GM18517 (cell line): ENCODE data around the gene LAX1.

Experiments
- ATAC-seq: cut with Tn5 transposase; IDR thresholded peaks from one replicate; pipeline ENCODE4 v1.9.1; 2021; ENCODE audit warnings: mild to moderate bottlenecking, moderate library complexity; ENCODE audit not compliant: unreplicated experiment

LAX1 gene

DNA sequence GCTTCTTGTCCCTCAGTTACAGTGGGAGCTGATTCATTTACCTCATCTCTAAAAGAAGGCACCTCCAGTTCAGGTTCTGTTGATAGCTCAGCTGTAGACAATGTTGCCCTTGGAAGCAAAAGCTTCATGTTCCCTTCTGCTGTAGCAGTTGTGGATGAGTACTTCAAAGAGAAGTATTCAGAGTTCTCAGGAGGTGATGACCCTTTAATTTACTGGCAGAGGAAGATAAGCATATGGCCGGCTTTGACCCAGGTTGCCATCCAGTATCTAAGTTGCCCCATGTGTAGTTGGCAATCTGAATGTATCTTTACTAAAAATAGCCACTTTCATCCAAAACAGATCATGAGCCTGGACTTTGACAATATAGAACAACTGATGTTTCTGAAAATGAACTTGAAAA, 35.0 kb downstream of the LAX1 start:
- ATAC-seq: no peak

DNA sequence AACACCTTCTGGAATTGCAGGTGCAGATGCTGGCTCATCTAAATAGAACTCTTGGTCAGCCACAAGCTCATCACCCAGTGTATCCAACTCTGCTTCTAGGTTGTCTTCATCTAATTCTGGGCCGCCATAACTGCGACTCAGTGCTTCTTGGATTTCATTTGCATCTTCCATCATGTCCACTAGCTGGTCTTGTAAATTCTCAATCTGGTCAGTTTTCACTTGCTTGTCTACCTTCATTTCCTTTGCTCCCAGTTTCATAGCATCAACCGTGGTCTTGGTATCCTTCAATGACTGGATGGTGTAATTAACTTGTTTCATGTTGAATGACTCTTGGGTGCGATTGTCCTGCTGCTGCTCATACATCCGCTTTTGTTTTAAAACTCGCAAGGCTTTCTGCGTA, 40.7 kb downstream of the LAX1 start:
- no peak for ATAC-seq

DNA sequence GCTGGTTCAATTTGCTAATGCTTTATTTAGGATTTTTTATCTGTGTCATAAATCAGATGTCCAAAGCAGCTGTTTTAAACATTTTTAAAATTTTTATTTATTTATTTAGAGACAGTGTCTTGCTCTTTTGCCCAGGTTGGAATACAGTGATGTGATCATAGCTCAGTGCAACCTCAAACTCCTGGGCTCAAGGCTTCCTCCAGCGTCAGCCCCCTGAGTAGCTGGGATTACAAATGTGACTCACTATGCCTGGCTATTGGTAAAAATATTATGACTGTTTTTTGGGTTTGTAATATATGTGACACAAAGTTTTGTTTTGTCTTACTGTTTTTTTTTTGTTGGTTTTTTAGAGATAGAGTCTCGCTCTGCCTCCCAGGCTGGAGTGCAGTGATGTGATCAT, 42.2 kb downstream of the LAX1 start:
- ATAC-seq: no peak

DNA sequence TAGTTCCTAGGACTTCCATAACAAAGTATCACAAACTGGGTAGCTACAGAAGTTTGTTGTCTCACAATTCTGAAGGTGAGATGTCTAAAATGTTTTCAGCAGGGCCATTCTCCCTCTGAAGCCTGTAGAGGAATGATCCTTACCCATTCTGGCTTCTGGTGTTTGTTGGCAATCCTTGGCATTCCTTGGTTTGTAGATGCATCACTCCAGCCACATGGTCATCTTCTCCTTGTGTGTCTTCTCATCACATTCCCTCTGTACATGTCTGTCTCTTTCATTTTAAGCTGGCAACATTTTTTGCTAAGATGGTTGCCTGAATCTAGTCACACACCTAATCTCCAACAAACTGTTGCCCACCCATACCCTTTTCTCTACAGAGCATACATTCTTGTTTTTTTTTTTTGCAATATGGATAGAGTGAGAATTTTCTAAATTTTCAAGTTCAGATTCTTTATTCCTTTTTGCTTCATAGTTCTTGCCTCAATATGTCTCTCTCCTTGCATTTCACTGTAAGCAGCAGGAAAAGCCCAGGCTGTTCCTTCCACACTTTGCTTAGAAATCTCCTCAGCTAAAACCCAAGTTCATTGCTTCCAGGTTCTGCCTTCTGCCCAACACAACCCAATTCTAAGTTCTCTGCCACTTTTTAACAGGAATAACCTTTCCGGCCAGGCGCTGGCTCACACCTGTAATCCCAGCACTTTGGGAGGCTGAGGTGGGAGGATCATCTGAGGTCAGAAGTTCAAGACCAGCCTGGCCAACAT, 48.8 kb downstream of the LAX1 start:
- no peak for ATAC-seq

DNA sequence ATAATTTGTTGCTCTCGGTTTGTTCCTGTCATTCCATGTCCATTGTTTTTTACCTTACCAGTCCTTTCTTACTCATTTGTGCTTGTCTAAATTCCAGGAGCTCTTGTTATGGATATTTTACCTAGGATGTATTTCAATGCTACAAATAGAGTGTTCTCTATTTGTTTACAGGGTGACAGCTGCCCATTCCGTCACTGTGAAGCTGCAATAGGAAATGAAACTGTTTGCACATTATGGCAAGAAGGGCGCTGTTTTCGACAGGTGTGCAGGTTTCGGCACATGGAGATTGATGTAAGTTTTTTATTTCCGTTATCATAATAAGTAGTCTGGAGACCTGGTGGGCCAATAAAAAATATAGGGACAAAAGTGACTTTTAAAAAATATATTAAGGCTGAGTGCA, 53.4 kb downstream of the LAX1 start:
- ATAC-seq: no peak

DNA sequence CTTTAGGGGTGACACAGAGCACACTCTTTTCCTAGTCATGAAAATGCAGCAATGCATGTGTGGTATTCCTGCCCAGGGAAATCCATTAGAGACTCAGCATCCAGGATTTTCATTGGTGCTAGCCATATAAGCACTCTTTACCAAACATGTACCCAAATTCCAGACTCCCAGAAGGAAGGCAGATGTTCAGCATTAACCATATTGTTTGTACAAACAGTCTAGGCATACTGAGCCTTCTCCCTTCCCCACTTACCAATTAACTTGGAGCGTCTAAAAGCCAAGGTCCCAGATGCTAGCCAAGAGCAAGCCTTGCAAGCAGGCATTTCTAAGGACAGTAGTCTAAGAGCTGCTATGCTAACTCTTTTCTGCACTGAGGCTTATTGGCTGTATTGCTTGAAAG, 58.3 kb downstream of the LAX1 start:
- no peak for ATAC-seq
